Neural progenitor cell (in vitro differentiated cells): ENCODE data around the gene SLC6A9. TPM values are rescaled to one million over a fixed set of nuclear protein-coding genes. Genes with fewer than 3 reads are reported as not detected.
A peak's percentile ranks its signal among the peaks of the same experiment; 100 is the strongest.

Experiments used
- DNase-seq: peaks from one replicate; pipeline ENCODE4 v3.0.0-alpha.2; 2016; ENCODE audit warnings: low spot score
- H2AFZ ChIP-seq: fragments of 200-600 bp; sonication (generic); replicated peaks from 2 replicates; pipeline ENCODE4 v1.6.1; 2016; ENCODE audit warnings: antibody characterized with exemption
- H3F3A ChIP-seq: fragments of 200-600 bp; sonication (generic); 2 replicates; pipeline ENCODE4 v1.6.1; 2016; ENCODE audit warnings: antibody characterized with exemption, low read depth
- H3K27ac ChIP-seq: fragments of 200-600 bp; sonication (generic); 2 replicates; pipeline ENCODE4 v1.5.1; 2016; ENCODE audit warnings: mild to moderate bottlenecking
- H3K27me3 ChIP-seq: fragments of 200-600 bp; sonication (generic); 2 replicates; pipeline ENCODE4 v1.6.1; 2016; ENCODE audit warnings: mild to moderate bottlenecking, moderate library complexity
- H3K36me3 ChIP-seq: fragments of 200-600 bp; sonication (generic); 2 replicates; pipeline ENCODE4 v1.5.1; 2016
- H3K4me1 ChIP-seq: fragments of 200-600 bp; sonication (generic); 2 replicates; pipeline ENCODE4 v1.6.1; 2016; ENCODE audit warnings: mixed run types
- H3K4me2 ChIP-seq: fragments of 200-600 bp; sonication (generic); 2 replicates; pipeline ENCODE4 v1.6.1; 2016
- H3K4me3 ChIP-seq: fragments of 200-600 bp; sonication (generic); 2 replicates; pipeline ENCODE4 v1.5.1; 2016
- H3K79me2 ChIP-seq: fragments of 200-600 bp; sonication (generic); 2 replicates; pipeline ENCODE4 v1.6.1; 2016; ENCODE audit warnings: low read depth
- H3K9ac ChIP-seq: fragments of 200-600 bp; sonication (generic); 2 replicates; pipeline ENCODE4 v1.6.1; 2016
- H3K9me3 ChIP-seq: fragments of 200-600 bp; sonication (generic); 2 replicates; pipeline ENCODE4 v1.5.1; 2016; ENCODE audit warnings: low read depth
- H4K20me1 ChIP-seq: fragments of 200-600 bp; sonication (generic); 2 replicates; pipeline ENCODE4 v1.6.1; 2016; ENCODE audit warnings: low read depth
- H3K27ac Mint-ChIP-seq: 3 replicates; pipeline ENCODE4 v1.8.0; 2021; ENCODE audit warnings: mixed read lengths
- H3K27me3 Mint-ChIP-seq: 2 replicates; pipeline ENCODE4 v1.8.0; 2022; ENCODE audit warnings: low read depth, mild to moderate bottlenecking, inconsistent platforms, moderate library complexity, mixed read lengths; ENCODE audit not compliant: insufficient read depth
- H3K36me3 Mint-ChIP-seq: 3 replicates; pipeline ENCODE4 v1.8.0; 2021; ENCODE audit warnings: mixed read lengths
- H3K4me1 Mint-ChIP-seq: 3 replicates; pipeline ENCODE4 v1.8.0; 2021; ENCODE audit warnings: mixed read lengths
- H3K4me3 Mint-ChIP-seq: 3 replicates; pipeline ENCODE4 v1.8.0; 2021; ENCODE audit warnings: mild to moderate bottlenecking, moderate library complexity, mixed read lengths
- H3K9me3 Mint-ChIP-seq: 3 replicates; pipeline ENCODE4 v1.8.0; 2020; ENCODE audit warnings: mixed read lengths
- CTCF ChIP-seq: fragments of 200-600 bp; sonication (generic); IDR thresholded peaks from 2 replicates; pipeline ENCODE4 v1.5.1; 2017; ENCODE audit warnings: antibody characterized with exemption, mild to moderate bottlenecking
- EZH2 ChIP-seq: fragments of 200-600 bp; sonication (generic); IDR thresholded peaks from 2 replicates; pipeline ENCODE4 v1.6.1; 2017; ENCODE audit warnings: antibody characterized with exemption, mild to moderate bottlenecking, moderate library complexity
- EZH2phosphoT487 ChIP-seq: fragments of 200-600 bp; sonication (generic); IDR thresholded peaks from 2 replicates; pipeline ENCODE4 v1.6.1; 2017; ENCODE audit warnings: antibody characterized with exemption
- total RNA-seq: library from RNA; depleted of rRNA; stranded (reverse); fragments of >200 nt; gene quantifications from 2 replicates; pipeline ENCODE4 v1.2.3, GENCODE V29; 2015; ENCODE audit warnings: low replicate concordance

The SLC6A9 gene
- total RNA-seq, 1 donor from 2014 or later, result 1.4 TPM

GRCh38 chr1:43953361-43953760, 77.9 kb downstream of the SLC6A9 start:
- Histone ChIP-seq H3K9ac (no peak overlapping the region), H3K4me3 (no peak overlapping the region)
- TF ChIP-seq EZH2, result no peak
- no peak for TF ChIP-seq EZH2phosphoT487
- TF ChIP-seq CTCF, result no peak

GRCh38 chr1:43952731-43953346, 78.4 kb downstream of the SLC6A9 start:
- Mint-ChIP-seq H3K4me3 (no peak overlapping the region), H3K27me3 (no peaks in the 10 kb centered on the region), H3K4me1 (peaks cover 19% of the 10 kb centered on the region), H3K36me3 (peaks cover 11% of the 10 kb centered on the region), H3K27ac (no peak overlapping the region), H3K9me3 (no peaks in the 10 kb centered on the region)
- Histone ChIP-seq H3K36me3 (no peaks in the 10 kb centered on the region), H3K4me3 (no peak overlapping the region), H3K79me2 (peaks cover 8% of the 10 kb centered on the region), H3K4me2 (peak overlapping the region; percentile 67), H3K9ac (no peak overlapping the region), H4K20me1 (peaks cover 23% of the 10 kb centered on the region), H2AFZ (no peak overlapping the region), H3K9me3 (no peaks in the 10 kb centered on the region), H3F3A (peaks cover 17% of the 10 kb centered on the region), H3K4me1 (peaks cover 13% of the 10 kb centered on the region), H3K27me3 (no peaks in the 10 kb centered on the region), H3K27ac (no peak overlapping the region)
- TF ChIP-seq EZH2, result no peak
- TF ChIP-seq CTCF, result no peak
- TF ChIP-seq EZH2phosphoT487, result no peak
- peak; percentile 89 for DNase-seq

More at GRCh38 chr1:43953361-43953760, 77.9 kb downstream of the SLC6A9 start:
- Mint-ChIP-seq H3K27ac (no peak overlapping the region), H3K4me3 (no peak overlapping the region), H3K27me3 (no peaks in the 10 kb centered on the region), H3K9me3 (no peaks in the 10 kb centered on the region), H3K36me3 (peaks cover 11% of the 10 kb centered on the region), H3K4me1 (peaks cover 15% of the 10 kb centered on the region)
- H3F3A ChIP-seq, result peaks cover 17% of the 10 kb centered on the region
- peaks cover 23% of the 10 kb centered on the region for H4K20me1 ChIP-seq
- H3K36me3 ChIP-seq, result no peaks in the 10 kb centered on the region
- H3K79me2 ChIP-seq, result peaks cover 7% of the 10 kb centered on the region
- no peak overlapping the region for H2AFZ ChIP-seq
- no peak for DNase-seq
- H3K4me2 ChIP-seq, result peak overlapping the region; percentile 67
- H3K27me3 ChIP-seq, result no peaks in the 10 kb centered on the region
- H3K27ac ChIP-seq, result no peak overlapping the region
- peaks cover 11% of the 10 kb centered on the region for H3K4me1 ChIP-seq
- no peaks in the 10 kb centered on the region for H3K9me3 ChIP-seq

- H3K27ac Mint-ChIP-seq, result no peak overlapping the region
- Histone ChIP-seq H3K4me2 (no peak overlapping the region), H3K9me3 (no peaks in the 10 kb centered on the region), H3F3A (peaks cover 17% of the 10 kb centered on the region), H3K4me3 (no peak overlapping the region), H3K9ac (no peak overlapping the region), H2AFZ (no peak overlapping the region), H3K79me2 (peaks cover 14% of the 10 kb centered on the region), H3K27me3 (no peaks in the 10 kb centered on the region), H3K27ac (no peak overlapping the region), H4K20me1 (peaks cover 23% of the 10 kb centered on the region), H3K4me1 (peaks cover 19% of the 10 kb centered on the region), H3K36me3 (no peaks in the 10 kb centered on the region)
- H3K27me3 Mint-ChIP-seq, result peaks cover 2% of the 10 kb centered on the region
- H3K9me3 Mint-ChIP-seq, result no peaks in the 10 kb centered on the region
- H3K36me3 Mint-ChIP-seq, result peaks cover 5% of the 10 kb centered on the region
- no peak for TF ChIP-seq EZH2phosphoT487
- no peak for TF ChIP-seq CTCF
- no peak overlapping the region for H3K4me3 Mint-ChIP-seq
- peaks cover 23% of the 10 kb centered on the region for H3K4me1 Mint-ChIP-seq
- no peak for DNase-seq
Observed at GRCh38 chr1:43951021-43951985, 80.0 kb downstream of the SLC6A9 start.
